ENCODE results near the gene TTYH3.

- TF ChIP-seq TEAD4 (IDR thresholded peaks at IDR 0.05) (no peak), FOXM1 (IDR thresholded peaks at IDR 0.05; ENCODE audit: borderline replicate concordance, low read depth) (no peak), RAD21 (IDR thresholded peaks at IDR 0.05; ENCODE audit: low read depth) (no peak), NFIC (IDR thresholded peaks at IDR 0.05) (no peak), EP300 (IDR thresholded peaks at IDR 0.05; ENCODE audit: borderline replicate concordance) (no peak), EGR1 (IDR thresholded peaks at IDR 0.05) (no peak), ZBTB7A (IDR thresholded peaks at IDR 0.05; ENCODE audit: low read depth) (no peak), TAF1 (IDR thresholded peaks at IDR 0.05; ENCODE audit: low read depth) (no peak), CEBPB (IDR thresholded peaks at IDR 0.05) (no peak), USF1 (IDR thresholded peaks at IDR 0.05) (no peak), YY1 (IDR thresholded peaks at IDR 0.05; ENCODE audit: low read depth) (no peak)
These were observed 31.5 kb downstream of the TTYH3 start for GRCh38 chr7:2663121-2663886.
